Measurements from ENCODE around the gene ZNF438. TPM values are rescaled to one million over a fixed set of nuclear protein-coding genes. Genes with fewer than 3 reads are reported as not detected.

Gene ZNF438
- total and polyA plus RNA-seq, 2 of the 4 experiments (the other 2 are of a cell fraction) = 1.8 to 2.9 TPM

DNA sequence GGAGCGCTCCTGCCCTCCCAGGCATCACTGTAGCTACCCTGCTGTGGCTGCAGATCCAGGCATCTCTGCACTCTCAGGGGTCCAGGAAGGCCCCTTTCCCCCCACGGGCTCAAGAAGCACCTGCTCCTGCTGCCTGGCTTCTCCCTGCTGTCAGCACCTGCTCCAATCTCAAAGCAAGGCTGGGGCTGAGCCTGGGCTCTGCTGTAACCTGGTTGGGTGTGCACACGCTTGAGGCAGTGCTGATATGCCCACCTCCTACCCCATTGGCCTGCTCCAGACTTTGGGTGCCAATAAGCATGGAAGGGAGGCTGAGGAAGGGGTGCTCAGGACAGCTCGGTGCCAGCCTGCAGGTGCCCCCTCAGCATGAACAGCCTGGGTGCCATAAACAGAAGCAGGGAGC is 185.0 kb downstream of the ZNF438 start:
- DNase-seq = no peak
- H3K4me3 ChIP-seq (ENCODE audit: insufficient read depth, low read depth, low read length) = no peak overlapping the region

More for the DNA sequence above, 185.0 kb downstream of the ZNF438 start:
- no peaks in the 10 kb centered on the region for H3K4me1 ChIP-seq (ENCODE audit: control insufficient read depth, insufficient read depth, low read length)
- no peaks in the 10 kb centered on the region for H3K36me3 ChIP-seq (ENCODE audit: control insufficient read depth, insufficient read depth, low read length)
- H3K27me3 ChIP-seq (ENCODE audit: control insufficient read depth, insufficient read depth, low read length) = no peaks in the 10 kb centered on the region
- TF ChIP-seq MAFK (IDR thresholded peaks at IDR 0.05; ENCODE audit: low read depth, low read length) (no peak), BHLHE40 (IDR thresholded peaks at IDR 0.05; ENCODE audit: low read depth, low read length) (no peak), FOS (IDR thresholded peaks at IDR 0.05; ENCODE audit: low read depth, low read length) (no peak)
- TF ChIP-seq, protein P1, sequence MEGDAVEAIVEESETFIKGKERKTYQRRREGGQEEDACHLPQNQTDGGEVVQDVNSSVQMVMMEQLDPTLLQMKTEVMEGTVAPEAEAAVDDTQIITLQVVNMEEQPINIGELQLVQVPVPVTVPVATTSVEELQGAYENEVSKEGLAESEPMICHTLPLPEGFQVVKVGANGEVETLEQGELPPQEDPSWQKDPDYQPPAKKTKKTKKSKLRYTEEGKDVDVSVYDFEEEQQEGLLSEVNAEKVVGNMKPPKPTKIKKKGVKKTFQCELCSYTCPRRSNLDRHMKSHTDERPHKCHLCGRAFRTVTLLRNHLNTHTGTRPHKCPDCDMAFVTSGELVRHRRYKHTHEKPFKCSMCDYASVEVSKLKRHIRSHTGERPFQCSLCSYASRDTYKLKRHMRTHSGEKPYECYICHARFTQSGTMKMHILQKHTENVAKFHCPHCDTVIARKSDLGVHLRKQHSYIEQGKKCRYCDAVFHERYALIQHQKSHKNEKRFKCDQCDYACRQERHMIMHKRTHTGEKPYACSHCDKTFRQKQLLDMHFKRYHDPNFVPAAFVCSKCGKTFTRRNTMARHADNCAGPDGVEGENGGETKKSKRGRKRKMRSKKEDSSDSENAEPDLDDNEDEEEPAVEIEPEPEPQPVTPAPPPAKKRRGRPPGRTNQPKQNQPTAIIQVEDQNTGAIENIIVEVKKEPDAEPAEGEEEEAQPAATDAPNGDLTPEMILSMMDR (conservative IDR thresholded peaks at IDR 0.05; ENCODE audit: low read depth, low read length) = no peak
- H4K8ac ChIP-seq (ENCODE audit: low read depth in 2 of 2, low read length in 2 of 2) = no peak overlapping the region
- no peaks in the 10 kb centered on the region for H4K20me1 ChIP-seq (ENCODE audit: insufficient read depth, low read length)
- no peak overlapping the region for H3K56ac ChIP-seq (ENCODE audit: extremely low read depth, insufficient read depth, low read length)
- in situ Hi-C loops (cut with MboI; ENCODE audit: low sequenced_read_pairs) = no loop called here
- H3K27ac ChIP-seq (ENCODE audit: insufficient read depth, low read length) = no peak overlapping the region
- WGBS, 2 experiments (ENCODE audit: extremely low coverage in 2 of 2, insufficient read length in 1 of 2) = 93% methylated on average over 2 of the region's 4 CpGs; no CpG with 5 or more reads in 1 of the 2 experiments
- H2BK20ac ChIP-seq (ENCODE audit: low read depth, low read length) = no peak overlapping the region
- no peak overlapping the region for H3K14ac ChIP-seq (replicated peaks; ENCODE audit: low read depth, low read length)
- no peak overlapping the region for H2AK5ac ChIP-seq (ENCODE audit: low read depth, low read length)
- H3K9ac ChIP-seq (ENCODE audit: low read depth, low read length) = no peak overlapping the region
- H4K91ac ChIP-seq (ENCODE audit: insufficient read depth, low read depth, low read length) = no peak overlapping the region
- H3K18ac ChIP-seq (ENCODE audit: low read depth, low read length) = no peak overlapping the region
- no peak overlapping the region for H4K5ac ChIP-seq (ENCODE audit: low read depth, low read length)
- no peak overlapping the region for H2BK120ac ChIP-seq (ENCODE audit: low read depth, low read length)
- H3K9me1 ChIP-seq (ENCODE audit: insufficient read depth, low read length) = no peaks in the 10 kb centered on the region; the same call in none of the 2 replicates
- H3K4me2 ChIP-seq (ENCODE audit: low read depth, low read length) = no peak overlapping the region
- ATAC-seq (ENCODE audit: low read depth) = no peak
- ChIA-PET CTCF (no interaction called here), POLR2A (ENCODE audit: unreplicated experiment) (no interaction called here)
- BruUV-seq (replicated peaks) = no TSS peak
- no peaks in the 10 kb centered on the region for H3K79me1 ChIP-seq (ENCODE audit: low read depth in 1 of 2, low read length in 2 of 2)
- no peaks in the 10 kb centered on the region for H3K9me3 ChIP-seq (ENCODE audit: control insufficient read depth, insufficient read depth, low read length)
- H3K4ac ChIP-seq (ENCODE audit: low read depth, low read length) = no peak overlapping the region
- no peak overlapping the region for H2AK9ac ChIP-seq (replicated peaks; ENCODE audit: low read depth, low read length, poor library complexity)
- no peak overlapping the region for H3K23ac ChIP-seq (ENCODE audit: low read depth, low read length)
- intact Hi-C loops (cut with micrococcal nuclease) = no loop called here
- no peak overlapping the region for H2BK5ac ChIP-seq (ENCODE audit: low read depth, low read length, poor library complexity, severe bottlenecking)
- H2BK15ac ChIP-seq (ENCODE audit: low read depth, low read length) = no peak overlapping the region
- H2AFZ ChIP-seq (replicated peaks; ENCODE audit: low read length, poor library complexity) = no peak overlapping the region
- dilution Hi-C loops (cut with HindIII; ENCODE audit: low sequenced_read_pairs, unreplicated experiment) = no loop called here
